Body of pancreas (tissue), 4 donors: ENCODE results near the gene NF1.

Experiments
- POLR2A ChIP-seq, 3 donors: fragments of 450-650 bp; IDR thresholded peaks; one replicate each; pipeline ENCODE4 v1.6.1; 2016; ENCODE audit warnings: antibody characterized with exemption in 3 of 3, mild to moderate bottlenecking in 2 of 3
- TF ChIP-seq, protein P1 (sequence below), 7 experiments: fragments of 450-650 bp in 4 of 7; fragments of 200-600 bp in 3 of 7; sonication (generic) in 3 of 7; IDR thresholded peaks; one replicate each; pipeline ENCODE4 v1.5.1; 2016 to 2019; ENCODE audit warnings: antibody characterized with exemption in 7 of 7

- TF ChIP-seq, protein P1, sequence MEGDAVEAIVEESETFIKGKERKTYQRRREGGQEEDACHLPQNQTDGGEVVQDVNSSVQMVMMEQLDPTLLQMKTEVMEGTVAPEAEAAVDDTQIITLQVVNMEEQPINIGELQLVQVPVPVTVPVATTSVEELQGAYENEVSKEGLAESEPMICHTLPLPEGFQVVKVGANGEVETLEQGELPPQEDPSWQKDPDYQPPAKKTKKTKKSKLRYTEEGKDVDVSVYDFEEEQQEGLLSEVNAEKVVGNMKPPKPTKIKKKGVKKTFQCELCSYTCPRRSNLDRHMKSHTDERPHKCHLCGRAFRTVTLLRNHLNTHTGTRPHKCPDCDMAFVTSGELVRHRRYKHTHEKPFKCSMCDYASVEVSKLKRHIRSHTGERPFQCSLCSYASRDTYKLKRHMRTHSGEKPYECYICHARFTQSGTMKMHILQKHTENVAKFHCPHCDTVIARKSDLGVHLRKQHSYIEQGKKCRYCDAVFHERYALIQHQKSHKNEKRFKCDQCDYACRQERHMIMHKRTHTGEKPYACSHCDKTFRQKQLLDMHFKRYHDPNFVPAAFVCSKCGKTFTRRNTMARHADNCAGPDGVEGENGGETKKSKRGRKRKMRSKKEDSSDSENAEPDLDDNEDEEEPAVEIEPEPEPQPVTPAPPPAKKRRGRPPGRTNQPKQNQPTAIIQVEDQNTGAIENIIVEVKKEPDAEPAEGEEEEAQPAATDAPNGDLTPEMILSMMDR (IDR thresholded peaks at IDR 0.05), result no peak
- TF ChIP-seq POLR2A (IDR thresholded peaks at IDR 0.05), result no peak
Observed at GRCh38 chr17:31100840-31101459, 6.2 kb downstream of the NF1 start.
